B cell (primary cell): ENCODE results near the gene PCSK4. TPM values are rescaled to one million over a fixed set of nuclear protein-coding genes. Genes with fewer than 3 reads are reported as not detected.
A peak's percentile ranks its signal among the peaks of the same experiment; 100 is the strongest.

Source experiments
- ATAC-seq: fragments of 200-7000 bp; cut with Tn5 transposase; one replicate; pipeline ENCODE4 v1.10.0; 2021; ENCODE audit warnings: low read depth, mild to moderate bottlenecking, moderate number of reproducible peaks, moderate library complexity
- CTCF ChIA-PET: fragments of 350-600 bp; sonication (Branson Sonifier 250); formaldehyde crosslinking; loops from one replicate; lab custom pipeline; 2021; ENCODE audit warnings: antibody characterized with exemption, inconsistent platforms; lab: Charles Lee
- POLR2A ChIA-PET: fragments of 350-600 bp; sonication (Branson Sonifier 250); formaldehyde crosslinking; loops from one replicate; lab custom pipeline; 2021; ENCODE audit warnings: antibody characterized with exemption; lab: Charles Lee
- DNase-seq: peaks from one replicate; pipeline ENCODE4 v3.0.0; 2013
- H2AFZ ChIP-seq: 2 replicates; pipeline ENCODE4 v1.6.1; 2012; ENCODE audit warnings: mild to moderate bottlenecking, low read depth, low read length; ENCODE audit not compliant: insufficient read depth, poor library complexity, severe bottlenecking
- H3K27ac ChIP-seq, 2 donors: 1 replicate in 1 of 2; 2 replicates in 1 of 2; pipeline ENCODE4 v1.5.1; 2012 to 2013; ENCODE audit warnings: low read length in 2 of 2, mild to moderate bottlenecking in 2 of 2, moderate library complexity in 1 of 2
- H3K27me3 ChIP-seq, 4 experiments: fragments of 200-600 bp in 1 of 4; sonication (generic) in 1 of 4; replicated peaks in 1 of 4; 1 replicate in 2 of 4; 2 replicates in 2 of 4; pipeline versions ENCODE4 v1.6.1 to v1.7.0; 2013 to 2016; ENCODE audit warnings: low read length in 3 of 4, mild to moderate bottlenecking in 2 of 4, mixed read lengths in 1 of 4, moderate library complexity in 1 of 4; ENCODE audit not compliant: insufficient read depth in 4 of 4, control insufficient read depth in 3 of 4; ENCODE audit errors: control extremely low read depth in 1 of 4
- H3K36me3 ChIP-seq, 2 experiments: replicated peaks in 1 of 2; 1 replicate in 1 of 2; 2 replicates in 1 of 2; pipeline versions ENCODE4 v1.6.1 to v1.7.1; 2013; ENCODE audit warnings: low read length in 1 of 2; ENCODE audit not compliant: insufficient read depth in 2 of 2, control insufficient read depth in 1 of 2; ENCODE audit errors: control extremely low read depth in 1 of 2, extremely low read depth in 1 of 2
- H3K4me1 ChIP-seq, 2 donors: fragments of 200-600 bp in 1 of 2; sonication (generic) in 1 of 2; 1 replicate in 1 of 2; 2 replicates in 1 of 2; pipeline versions ENCODE4 v1.5.1 to v1.6.1; 2013 to 2017; ENCODE audit warnings: low read length in 2 of 2; ENCODE audit not compliant: control insufficient read depth in 2 of 2, insufficient read depth in 2 of 2
- H3K4me2 ChIP-seq: replicated peaks from 2 replicates; pipeline ENCODE3; 2012; ENCODE audit warnings: mild to moderate bottlenecking, low read depth, low read length; ENCODE audit not compliant: poor library complexity, severe bottlenecking
- H3K4me3 ChIP-seq, 5 experiments: fragments of 200-600 bp in 1 of 5; sonication (generic) in 1 of 5; 1 replicate in 3 of 5; 2 replicates in 2 of 5; pipeline versions ENCODE4 v1.5.1 to v1.7.0; 2011 to 2016; ENCODE audit warnings: low read length in 4 of 5, mild to moderate bottlenecking in 4 of 5, low read depth in 2 of 5, control low read depth in 1 of 5, moderate library complexity in 1 of 5; ENCODE audit not compliant: insufficient read depth in 1 of 5; ENCODE audit errors: control extremely low read depth in 1 of 5, extremely low read depth in 1 of 5
- H3K79me2 ChIP-seq: fragments of 200-600 bp; sonication (generic); one replicate; pipeline ENCODE4 v1.6.0; 2016; ENCODE audit warnings: low read length; ENCODE audit not compliant: control insufficient read depth, insufficient read depth
- H3K9ac ChIP-seq: fragments of 200-600 bp; sonication (generic); 2 replicates; pipeline ENCODE4 v1.6.1; 2017; ENCODE audit warnings: mild to moderate bottlenecking, low read length, moderate library complexity
- H3K9me3 ChIP-seq, 3 donors: one replicate each; pipeline versions ENCODE4 v1.6.1 to v1.7.1; 2013; ENCODE audit warnings: low read length in 2 of 3; ENCODE audit not compliant: control insufficient read depth in 2 of 3, insufficient read depth in 1 of 3; ENCODE audit errors: control extremely low read depth in 1 of 3
- H4K20me1 ChIP-seq: 2 replicates; pipeline ENCODE4 v1.6.0; 2012; ENCODE audit warnings: mild to moderate bottlenecking, low read length; ENCODE audit not compliant: insufficient read depth, control insufficient read depth, poor library complexity, severe bottlenecking
- H3K27ac Mint-ChIP-seq: one replicate; pipeline ENCODE4 v1.8.0; 2021; ENCODE audit warnings: mixed read lengths
- H3K27me3 Mint-ChIP-seq: one replicate; pipeline ENCODE4 v1.8.0; 2021; ENCODE audit warnings: mixed read lengths
- H3K4me1 Mint-ChIP-seq: one replicate; pipeline ENCODE4 v1.8.0; 2021; ENCODE audit warnings: mixed read lengths
- H3K4me3 Mint-ChIP-seq: one replicate; pipeline ENCODE4 v1.8.0; 2021; ENCODE audit warnings: mixed read lengths
- H3K9me3 Mint-ChIP-seq: one replicate; pipeline ENCODE4 v1.8.0; 2022; ENCODE audit warnings: mixed read lengths; ENCODE audit not compliant: insufficient read depth
- CTCF ChIP-seq: fragments of 200-600 bp; IDR thresholded peaks from one replicate; pipeline ENCODE4 v1.8.0; 2022; ENCODE audit warnings: antibody characterized with exemption, mild to moderate bottlenecking
- EZH2 ChIP-seq: IDR thresholded peaks from 2 replicates; pipeline ENCODE4 v1.6.1; 2012; ENCODE audit warnings: borderline replicate concordance, low read depth, mild to moderate bottlenecking, moderate library complexity, low read length; ENCODE audit not compliant: insufficient read depth, poor library complexity, severe bottlenecking
- WGBS: methylation state at CpG from one replicate; pipeline ENCODE4 v1.1.5; 2013; ENCODE audit warnings: missing lambda C conversion rate; ENCODE audit not compliant: insufficient coverage; 5-methylcytosine and 5-hydroxymethylcytosine counted together
- intact Hi-C: fragments of 100-400 bp; cut with micrococcal nuclease; formaldehyde crosslinking; loops from one replicate; pipeline ENCODE4 v1.10.0; 2022
- polyA plus RNA-seq: library from polyadenylated mRNA; depleted of rRNA; stranded (reverse); fragments of >200 nt; gene quantifications from 2 replicates; pipeline ENCODE4 v1.2.3, GENCODE V29; 2012
- total RNA-seq, 2 donors: library from RNA; stranded (reverse); fragments of 120-200 nt in 1 of 2; gene quantifications; 1 replicate in 1 of 2; 2 replicates in 1 of 2; pipeline versions ENCODE4 v1.2.3 to v1.2.4, GENCODE V29; 2013 to 2022

The PCSK4 gene
- total and polyA plus RNA-seq, 2 donors (not counting 1 experiment from before 2014, with no cell fraction given), result 1.1 to 1.3 TPM

- no peak overlapping the region for H3K27ac Mint-ChIP-seq
- POLR2A ChIA-PET, result interaction anchor here (0.6 kb wide), 1 partner anchor 874 kb away, joined by 3 read pairs; no protein-coding TSS in a partner anchor
- peaks cover 16% of the 10 kb centered on the region for H3K4me1 Mint-ChIP-seq
- H4K20me1 ChIP-seq, result peaks cover 12% of the 10 kb centered on the region
- ATAC-seq (no peak), DNase-seq (no peak)
- peaks cover 0 to 62% (median 33%) of the 10 kb centered on the region in 4 experiments for H3K27me3 ChIP-seq
- CTCF ChIA-PET, result interaction anchor here (0.6 to 2.8 kb wide), 2 partner anchors 12 to 262 kb away, joined by 3 to 11 read pairs; no protein-coding TSS in a partner anchor
- H3K27me3 Mint-ChIP-seq, result peaks cover 27% of the 10 kb centered on the region
- H3K4me3 Mint-ChIP-seq, result no peak overlapping the region
- peak overlapping the region; percentile 80 for H3K4me2 ChIP-seq
- H2AFZ ChIP-seq, result no peak overlapping the region
- no peaks in the 10 kb centered on the region for H3K36me3 ChIP-seq
- no peak overlapping the region for H3K9ac ChIP-seq
- TF ChIP-seq EZH2 (no peak), CTCF (no peak)
- H3K27ac ChIP-seq, result no peak overlapping the region
- H3K79me2 ChIP-seq, result no peaks in the 10 kb centered on the region
- intact Hi-C loops, result no loop called here
- peaks cover 31 to 35% of the 10 kb centered on the region in 2 donors for H3K4me1 ChIP-seq
- no peaks in the 10 kb centered on the region for H3K9me3 Mint-ChIP-seq
- peaks cover 0 to 33% (median 0%) of the 10 kb centered on the region in 3 donors for H3K9me3 ChIP-seq
- H3K4me3 ChIP-seq, result no peak overlapping the region
- WGBS, result 33% methylated on average over 40 of the region's 43 CpGs
Measured at GRCh38 chr19:1456121-1456900, 33.8 kb downstream of the PCSK4 start.
